ENCODE measurements around the gene WDR5B.

Gene WDR5B

GRCh38 chr3:122394173-122394572, 21.7 kb downstream of the WDR5B start:
- Histone ChIP-seq H3K27me3 (replicated peaks; ENCODE audit: control insufficient read depth, insufficient read depth, low read length, poor library complexity, severe bottlenecking) (no peaks in the 10 kb centered on the region), H3K4me3 (ENCODE audit: insufficient read depth, low read depth, low read length, poor library complexity, severe bottlenecking) (no peak overlapping the region), H3K4me1 (ENCODE audit: control insufficient read depth, insufficient read depth, low read length, poor library complexity, severe bottlenecking) (no peaks in the 10 kb centered on the region), H3K27ac (ENCODE audit: insufficient read depth, low read length, poor library complexity, severe bottlenecking) (no peak overlapping the region), H3K36me3 (ENCODE audit: control insufficient read depth, insufficient read depth, low read length) (no peaks in the 10 kb centered on the region), H3K9me3 (ENCODE audit: control insufficient read depth, low read length) (no peaks in the 10 kb centered on the region)
- DNase-seq, result no peak

DNA sequence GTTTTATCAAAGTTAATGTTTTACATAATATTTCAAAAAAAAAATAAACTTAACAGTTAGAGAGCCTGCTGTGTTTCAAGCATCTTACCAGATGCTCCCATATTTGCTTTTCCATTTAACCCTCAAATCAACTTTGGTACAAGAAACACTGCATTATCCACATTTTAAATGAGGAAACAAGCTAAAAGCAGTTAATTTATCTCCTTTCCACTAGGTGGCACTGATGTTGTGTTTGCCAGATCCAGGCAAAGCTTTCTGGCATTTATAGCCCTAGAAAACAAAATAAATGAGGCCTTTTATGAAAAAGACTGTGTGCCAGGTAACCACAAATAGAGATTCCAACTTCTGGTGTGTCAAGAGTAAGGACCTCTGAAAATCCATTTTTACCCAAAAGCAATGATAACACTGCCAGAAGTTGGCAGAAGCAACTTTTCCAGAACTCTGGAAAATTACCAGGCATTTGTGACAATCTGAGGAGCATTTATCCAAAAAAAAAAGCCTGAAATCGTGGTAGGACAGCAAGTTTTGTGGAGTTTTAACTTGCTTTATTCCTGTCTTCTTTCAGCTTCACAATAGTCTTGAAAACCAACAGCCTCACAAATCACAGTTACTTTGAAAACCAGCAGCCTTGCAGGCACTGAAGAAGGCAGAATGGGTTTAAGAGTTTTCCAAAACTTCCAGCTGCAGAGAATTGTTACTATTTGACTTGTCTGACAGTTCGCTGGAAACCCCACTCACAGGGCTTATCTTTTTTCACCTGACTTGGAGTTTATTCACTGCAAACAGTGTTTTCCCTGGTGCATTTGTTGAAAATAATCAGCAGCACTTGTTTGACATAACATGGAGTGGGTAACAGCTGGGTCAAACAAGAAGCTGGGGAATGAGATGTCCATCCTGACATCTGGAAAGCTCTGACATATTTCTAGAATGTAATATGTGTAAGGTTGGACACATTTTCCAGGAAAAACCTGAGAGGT, 22.7 kb downstream of the WDR5B start:
- no peaks in the 10 kb centered on the region for H3K27me3 ChIP-seq (replicated peaks; ENCODE audit: control insufficient read depth, insufficient read depth, low read length, poor library complexity, severe bottlenecking)
- no peak overlapping the region for H3K4me3 ChIP-seq (ENCODE audit: insufficient read depth, low read depth, low read length, poor library complexity, severe bottlenecking)
- no peaks in the 10 kb centered on the region for H3K9me3 ChIP-seq (ENCODE audit: control insufficient read depth, low read length)
- H3K27ac ChIP-seq (ENCODE audit: insufficient read depth, low read length, poor library complexity, severe bottlenecking), result no peak overlapping the region
- no peaks in the 10 kb centered on the region for H3K36me3 ChIP-seq (ENCODE audit: control insufficient read depth, insufficient read depth, low read length)
- no peaks in the 10 kb centered on the region for H3K4me1 ChIP-seq (ENCODE audit: control insufficient read depth, insufficient read depth, low read length, poor library complexity, severe bottlenecking)
- DNase-seq, result no peak

GRCh38 chr3:122391681-122392446, 24.0 kb downstream of the WDR5B start:
- Histone ChIP-seq H3K4me3 (ENCODE audit: insufficient read depth, low read depth, low read length, poor library complexity, severe bottlenecking) (no peak overlapping the region), H3K27me3 (replicated peaks; ENCODE audit: control insufficient read depth, insufficient read depth, low read length, poor library complexity, severe bottlenecking) (no peaks in the 10 kb centered on the region), H3K36me3 (ENCODE audit: control insufficient read depth, insufficient read depth, low read length) (no peaks in the 10 kb centered on the region), H3K27ac (ENCODE audit: insufficient read depth, low read length, poor library complexity, severe bottlenecking) (no peak overlapping the region), H3K4me1 (ENCODE audit: control insufficient read depth, insufficient read depth, low read length, poor library complexity, severe bottlenecking) (no peaks in the 10 kb centered on the region), H3K9me3 (ENCODE audit: control insufficient read depth, low read length) (no peaks in the 10 kb centered on the region)
- no peak for DNase-seq

DNA sequence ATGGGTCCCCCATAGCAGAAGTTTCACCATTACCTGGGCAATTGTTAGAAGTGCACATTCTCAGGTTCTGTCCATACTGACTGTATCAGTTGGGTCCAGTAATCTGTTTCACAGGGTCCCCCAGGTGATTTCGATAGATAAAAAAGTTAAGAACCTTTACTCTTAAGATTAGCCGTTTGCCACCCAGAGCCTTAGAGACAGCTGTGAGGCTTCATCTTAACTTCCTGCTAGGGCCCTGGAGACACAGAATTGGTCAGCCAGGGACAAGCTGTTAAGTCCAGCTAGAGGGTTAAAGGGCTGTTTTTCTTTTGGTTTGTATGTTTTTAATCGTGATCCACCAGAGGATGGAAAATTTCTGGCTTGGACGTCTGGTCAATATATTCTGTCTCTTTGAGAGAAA, 25.2 kb downstream of the WDR5B start:
- H3K27me3 ChIP-seq (replicated peaks; ENCODE audit: control insufficient read depth, insufficient read depth, low read length, poor library complexity, severe bottlenecking), result no peaks in the 10 kb centered on the region
- H3K36me3 ChIP-seq (ENCODE audit: control insufficient read depth, insufficient read depth, low read length), result no peaks in the 10 kb centered on the region
- H3K4me1 ChIP-seq (ENCODE audit: control insufficient read depth, insufficient read depth, low read length, poor library complexity, severe bottlenecking), result no peaks in the 10 kb centered on the region
- no peaks in the 10 kb centered on the region for H3K9me3 ChIP-seq (ENCODE audit: control insufficient read depth, low read length)
- H3K4me3 ChIP-seq (ENCODE audit: insufficient read depth, low read depth, low read length, poor library complexity, severe bottlenecking), result no peak overlapping the region
- H3K27ac ChIP-seq (ENCODE audit: insufficient read depth, low read length, poor library complexity, severe bottlenecking), result no peak overlapping the region
- DNase-seq, result no peak

- H3K27me3 ChIP-seq (replicated peaks; ENCODE audit: control insufficient read depth, insufficient read depth, low read length, poor library complexity, severe bottlenecking), result no peaks in the 10 kb centered on the region
- no peak overlapping the region for H3K27ac ChIP-seq (ENCODE audit: insufficient read depth, low read length, poor library complexity, severe bottlenecking)
- no peaks in the 10 kb centered on the region for H3K9me3 ChIP-seq (ENCODE audit: control insufficient read depth, low read length)
- H3K4me3 ChIP-seq (ENCODE audit: insufficient read depth, low read depth, low read length, poor library complexity, severe bottlenecking), result no peak overlapping the region
- DNase-seq, result no peak
- no peaks in the 10 kb centered on the region for H3K36me3 ChIP-seq (ENCODE audit: control insufficient read depth, insufficient read depth, low read length)
- H3K4me1 ChIP-seq (ENCODE audit: control insufficient read depth, insufficient read depth, low read length, poor library complexity, severe bottlenecking), result no peaks in the 10 kb centered on the region
Observed at GRCh38 chr3:122389892-122390291, 26.0 kb downstream of the WDR5B start.

- Histone ChIP-seq H3K4me1 (ENCODE audit: control insufficient read depth, insufficient read depth, low read length, poor library complexity, severe bottlenecking) (peaks cover 5% of the 10 kb centered on the region), H3K27ac (ENCODE audit: insufficient read depth, low read length, poor library complexity, severe bottlenecking) (no peak overlapping the region), H3K9me3 (ENCODE audit: control insufficient read depth, low read length) (no peaks in the 10 kb centered on the region), H3K27me3 (replicated peaks; ENCODE audit: control insufficient read depth, insufficient read depth, low read length, poor library complexity, severe bottlenecking) (no peaks in the 10 kb centered on the region), H3K4me3 (ENCODE audit: insufficient read depth, low read depth, low read length, poor library complexity, severe bottlenecking) (no peak overlapping the region), H3K36me3 (ENCODE audit: control insufficient read depth, insufficient read depth, low read length) (no peaks in the 10 kb centered on the region)
- DNase-seq, result no peak
Observed at GRCh38 chr3:122389197-122389596, 26.7 kb downstream of the WDR5B start.

DNA sequence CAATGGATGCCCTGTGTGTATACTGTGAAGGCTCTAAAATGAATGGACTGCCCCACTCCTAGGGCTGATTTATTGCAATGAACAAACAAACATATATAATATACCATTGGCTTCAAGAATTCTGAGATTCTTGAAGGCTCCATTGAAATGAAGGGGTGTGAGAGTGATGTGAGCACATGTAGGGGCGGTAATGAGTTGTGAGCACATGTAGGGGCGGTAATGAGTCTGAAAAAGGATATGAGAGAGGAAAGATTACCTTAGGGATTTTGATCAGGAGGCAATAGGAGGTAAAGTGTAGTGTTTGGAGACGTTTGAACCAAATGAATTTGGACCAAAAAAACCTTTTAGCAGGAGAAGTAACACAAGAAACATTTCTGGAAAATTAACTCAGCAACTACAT, 28.2 kb downstream of the WDR5B start:
- Histone ChIP-seq H3K9me3 (ENCODE audit: control insufficient read depth, low read length) (no peaks in the 10 kb centered on the region), H3K27me3 (replicated peaks; ENCODE audit: control insufficient read depth, insufficient read depth, low read length, poor library complexity, severe bottlenecking) (no peaks in the 10 kb centered on the region), H3K27ac (ENCODE audit: insufficient read depth, low read length, poor library complexity, severe bottlenecking) (no peak overlapping the region), H3K4me1 (ENCODE audit: control insufficient read depth, insufficient read depth, low read length, poor library complexity, severe bottlenecking) (peaks cover 6% of the 10 kb centered on the region), H3K36me3 (ENCODE audit: control insufficient read depth, insufficient read depth, low read length) (no peaks in the 10 kb centered on the region), H3K4me3 (ENCODE audit: insufficient read depth, low read depth, low read length, poor library complexity, severe bottlenecking) (no peak overlapping the region)
- DNase-seq, result no peak

DNA sequence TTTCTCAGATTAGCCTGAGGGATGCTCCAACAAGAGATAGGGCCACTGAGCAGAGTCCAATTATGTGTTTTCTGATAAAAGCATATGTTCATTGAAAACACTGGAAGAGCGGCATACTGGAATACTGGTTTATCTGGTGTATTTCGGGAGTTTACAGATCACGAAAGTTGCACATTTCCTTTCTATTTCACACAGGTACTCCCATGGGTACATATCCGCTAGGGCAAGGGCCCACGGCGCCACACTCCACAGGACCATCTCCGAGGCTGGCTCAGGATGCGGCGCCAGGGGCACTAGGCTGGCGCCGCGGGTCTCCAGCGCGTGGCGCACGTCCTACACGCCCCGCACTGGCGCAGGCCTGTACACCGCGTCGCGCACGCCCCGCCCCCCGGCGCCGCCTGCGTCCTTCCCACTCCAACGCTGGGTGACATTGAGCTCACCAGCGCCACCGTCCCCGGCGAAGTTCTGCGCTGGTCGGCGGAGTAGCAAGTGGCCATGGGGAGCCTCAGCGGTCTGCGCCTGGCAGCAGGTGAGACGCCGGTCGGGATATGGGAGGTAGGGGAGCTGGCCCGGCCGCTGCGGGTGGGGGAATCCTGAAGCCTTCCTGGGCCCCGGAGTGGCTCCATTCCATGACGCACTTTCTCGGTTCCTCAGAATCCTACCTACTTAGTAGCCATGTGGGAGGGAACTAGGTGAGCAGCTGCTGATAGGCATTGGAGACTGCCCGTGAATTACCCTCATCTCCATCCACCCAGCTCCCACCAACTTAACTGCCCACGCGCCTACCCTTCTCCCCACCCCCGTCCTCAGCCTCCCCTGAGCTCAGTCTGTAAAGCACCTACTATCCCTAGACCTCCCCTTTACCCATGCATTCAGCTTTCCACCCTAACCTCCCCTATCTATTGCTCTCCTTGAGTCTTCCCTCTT, 31.8 kb downstream of the WDR5B start, which contains the start of gene FAM162A:
FAM162A (plus strand) TSS at position 412 of the 927 bp plus-strand sequence; CDS start at position 496, 84 bp downstream.
- no peaks in the 10 kb centered on the region for H3K9me3 ChIP-seq (ENCODE audit: control insufficient read depth, low read length)
- peaks cover 11% of the 10 kb centered on the region for H3K4me1 ChIP-seq (ENCODE audit: control insufficient read depth, insufficient read depth, low read length, poor library complexity, severe bottlenecking)
- H3K36me3 ChIP-seq (ENCODE audit: control insufficient read depth, insufficient read depth, low read length), result no peaks in the 10 kb centered on the region
- peak within 1 kb of the TSS; percentile 71 for H3K4me3 ChIP-seq (ENCODE audit: insufficient read depth, low read depth, low read length, poor library complexity, severe bottlenecking)
- peak within 1 kb of the TSS; percentile 77 for H3K27ac ChIP-seq (ENCODE audit: insufficient read depth, low read length, poor library complexity, severe bottlenecking)
- DNase-seq, result peak; percentile 83 to 90 (median 88)
- no peaks in the 10 kb centered on the region for H3K27me3 ChIP-seq (replicated peaks; ENCODE audit: control insufficient read depth, insufficient read depth, low read length, poor library complexity, severe bottlenecking)

DNA sequence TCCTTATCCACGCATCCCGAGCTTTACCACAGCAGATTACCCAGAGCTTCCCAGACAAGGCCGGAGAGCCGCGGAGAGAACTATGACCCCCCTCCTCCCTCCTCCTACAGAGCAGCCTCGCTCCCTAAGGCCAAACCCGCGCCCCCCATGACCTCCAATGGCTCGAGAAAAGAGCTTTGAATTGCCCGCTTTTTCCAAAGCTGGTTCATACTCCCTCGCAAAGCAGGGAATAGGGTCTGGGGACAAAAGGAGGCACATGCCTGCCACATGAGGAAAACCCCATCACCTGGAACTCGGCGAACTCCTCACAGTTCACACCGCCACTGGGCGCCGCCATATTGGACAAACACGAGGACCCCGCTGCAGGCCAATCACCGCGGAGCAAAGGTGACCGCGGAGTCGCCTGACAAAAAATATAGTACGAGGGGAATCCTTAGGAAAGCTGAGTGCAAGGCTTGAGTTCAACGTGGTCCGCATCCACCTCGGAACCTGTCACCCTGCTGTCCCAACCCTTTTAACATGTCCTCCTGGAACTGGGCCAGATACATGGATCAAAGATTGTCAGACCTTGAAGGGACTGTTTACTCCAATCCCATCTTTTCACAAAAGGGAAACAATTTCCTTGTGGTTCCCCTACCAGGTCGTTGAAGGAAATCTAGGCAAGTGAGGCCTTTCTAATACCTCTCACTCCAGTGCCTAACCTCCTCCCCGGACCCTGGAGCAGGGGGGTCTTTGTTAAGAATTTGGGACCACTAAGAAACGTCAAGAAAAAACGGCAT, 32.8 kb downstream of the WDR5B start, which contains the start of gene MIX23:
MIX23 (minus strand) TSS at position 344 of the 779 bp plus-strand sequence; CDS start at position 337, 7 bp downstream.
- Histone ChIP-seq H3K9me3 (ENCODE audit: control insufficient read depth, low read length) (no peaks in the 10 kb centered on the region), H3K36me3 (ENCODE audit: control insufficient read depth, insufficient read depth, low read length) (no peaks in the 10 kb centered on the region)

More for the DNA sequence above, 32.8 kb downstream of the WDR5B start, which contains the start of gene MIX23:
- peak; percentile 68 to 79 (median 75) for DNase-seq
- Histone ChIP-seq H3K27ac (ENCODE audit: insufficient read depth, low read length, poor library complexity, severe bottlenecking) (peak within 1 kb of the TSS; percentile 77), H3K27me3 (replicated peaks; ENCODE audit: control insufficient read depth, insufficient read depth, low read length, poor library complexity, severe bottlenecking) (no peaks in the 10 kb centered on the region), H3K4me3 (ENCODE audit: insufficient read depth, low read depth, low read length, poor library complexity, severe bottlenecking) (peak within 1 kb of the TSS; percentile 71), H3K4me1 (ENCODE audit: control insufficient read depth, insufficient read depth, low read length, poor library complexity, severe bottlenecking) (peaks cover 11% of the 10 kb centered on the region)
